ENCODE measurements around the gene DNASE2B. TPM values are rescaled to one million over a fixed set of nuclear protein-coding genes. Genes with fewer than 3 reads are reported as not detected.

Gene DNASE2B
- polyA plus RNA-seq, 2 of the 4 experiments (the other 2 are of a cell fraction) = not detected

DNA sequence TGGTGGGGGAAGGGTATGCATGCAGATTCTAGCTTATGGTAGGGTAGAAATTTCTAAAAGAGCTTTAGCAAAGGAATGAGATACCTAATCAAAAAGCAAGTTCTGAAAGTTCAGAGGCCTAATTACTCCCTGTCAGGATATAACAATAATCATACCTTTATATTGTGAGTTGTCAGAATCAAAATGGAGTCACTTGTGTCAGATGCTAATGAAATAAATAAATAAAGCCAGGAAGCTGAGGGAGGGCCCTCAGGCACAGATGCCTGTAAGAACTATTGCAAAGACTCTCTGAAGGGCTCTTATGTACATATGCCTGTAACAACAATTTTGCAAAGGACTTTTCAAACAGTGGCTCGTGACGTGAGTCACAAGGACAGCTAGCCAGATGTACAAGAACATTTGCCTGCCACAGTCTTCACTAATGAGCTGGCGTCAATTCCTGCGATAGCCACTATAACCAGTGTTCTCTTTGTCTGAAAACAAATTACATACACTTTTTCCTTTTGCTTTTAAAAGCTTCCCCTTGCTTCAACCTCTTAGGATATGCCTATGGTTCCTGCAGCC lies 27.4 kb upstream of the DNASE2B start:
- FAIRE-seq (no peak), DNase-seq (ENCODE audit: low read depth in 1 of 2, low spot score in 1 of 2) (peak in 1 of 2 experiments; percentile 4), ATAC-seq (no peak)
- Histone ChIP-seq H3K4me1 (peaks cover 7% of the 10 kb centered on the region), H3K4me3 (no peak overlapping the region), H3K4me2 (no peak overlapping the region), H3K9me3 (0 out of 3 replicates have a peak, but pooled peaks cover 5% of the 10 kb centered on the region), H3K27ac (no peak overlapping the region)
- no peak for TF ChIP-seq KDM1A (IDR thresholded peaks at IDR 0.05; ENCODE audit: low read depth)
- TF ChIP-seq RFX5 (IDR thresholded peaks at IDR 0.05) = no peak
- TF ChIP-seq NR3C1 (IDR thresholded peaks at IDR 0.05) = no peak
- no peak for TF ChIP-seq ZNF302 (CRISPR knock-in tag; IDR thresholded peaks at IDR 0.05)
- no peak for TF ChIP-seq HOXA7 (CRISPR knock-in tag; IDR thresholded peaks at IDR 0.05)
- TF ChIP-seq TP53 (CRISPR knock-in tag; IDR thresholded peaks at IDR 0.05) = no peak
- TF ChIP-seq MAFK (IDR thresholded peaks at IDR 0.05; ENCODE audit: partially characterized antibody) = no peak
- TF ChIP-seq MYC (IDR thresholded peaks at IDR 0.05; ENCODE audit: borderline replicate concordance, low read length) = no peak
- no peak for TF ChIP-seq CBX8 (IDR thresholded peaks at IDR 0.05)
- no peak for TF ChIP-seq JUN (IDR thresholded peaks at IDR 0.05)
- no peak for TF ChIP-seq MAZ (IDR thresholded peaks at IDR 0.05; ENCODE audit: borderline replicate concordance, low read depth, low read length)
- TF ChIP-seq, protein P1, sequence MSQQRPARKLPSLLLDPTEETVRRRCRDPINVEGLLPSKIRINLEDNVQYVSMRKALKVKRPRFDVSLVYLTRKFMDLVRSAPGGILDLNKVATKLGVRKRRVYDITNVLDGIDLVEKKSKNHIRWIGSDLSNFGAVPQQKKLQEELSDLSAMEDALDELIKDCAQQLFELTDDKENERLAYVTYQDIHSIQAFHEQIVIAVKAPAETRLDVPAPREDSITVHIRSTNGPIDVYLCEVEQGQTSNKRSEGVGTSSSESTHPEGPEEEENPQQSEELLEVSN (IDR thresholded peaks at IDR 0.05; ENCODE audit: borderline replicate concordance, low read depth) = no peak
- TF ChIP-seq, protein P2, sequence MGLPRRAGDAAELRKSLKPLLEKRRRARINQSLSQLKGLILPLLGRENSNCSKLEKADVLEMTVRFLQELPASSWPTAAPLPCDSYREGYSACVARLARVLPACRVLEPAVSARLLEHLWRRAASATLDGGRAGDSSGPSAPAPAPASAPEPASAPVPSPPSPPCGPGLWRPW (IDR thresholded peaks at IDR 0.05) = no peak
- no peak for TF ChIP-seq POLR2A (IDR thresholded peaks at IDR 0.05; ENCODE audit: low read length)
- 66% methylated on average over 4 of the region's 4 CpGs for whole genome bisulfite sequencing (ENCODE audit: missing lambda C conversion rate)
- ChIA-PET CTCF (interaction anchor here (0.6 to 1.4 kb wide), 3 partner anchors 9 to 82 kb away, joined by 3 read pairs; no protein-coding TSS in a partner anchor), POLR2A (no interaction called here)

DNA sequence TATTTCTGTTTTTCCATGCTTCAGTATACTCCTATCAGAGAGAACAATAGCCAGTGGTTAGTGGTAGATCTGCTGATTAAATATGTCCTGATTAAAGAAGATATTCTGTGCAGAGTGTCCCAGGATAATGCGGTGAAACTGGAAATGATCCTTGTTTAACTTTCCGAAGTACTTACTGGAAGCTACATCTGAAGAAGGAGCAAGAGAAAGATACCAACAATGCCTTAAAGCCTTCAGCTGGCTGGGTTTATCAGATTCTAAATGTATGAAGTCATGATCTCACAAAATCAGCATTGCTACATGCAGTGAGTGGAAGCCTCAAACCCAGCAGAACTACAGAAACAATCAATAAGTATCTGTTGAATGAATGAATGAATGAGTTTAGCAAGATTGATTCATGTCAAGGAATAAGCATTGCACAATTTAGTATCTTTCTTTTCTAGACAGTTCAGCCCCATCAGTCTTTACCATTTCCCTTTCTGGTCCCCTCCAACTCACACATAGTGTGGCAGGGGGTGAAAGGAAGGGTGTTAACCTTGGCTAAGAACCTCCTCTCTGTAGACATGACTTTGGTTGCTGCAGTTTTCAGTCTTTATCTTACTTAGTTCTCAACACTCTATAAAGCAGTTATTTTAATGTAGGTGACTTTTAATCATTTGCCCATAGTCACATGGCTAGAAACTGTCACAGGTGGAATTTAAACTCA lies 24.7 kb upstream of the DNASE2B start:
- CTCF ChIA-PET = no interaction called here
- POLR2A ChIA-PET = no interaction called here
- Histone ChIP-seq H3K4me2 (no peak overlapping the region), H3K27ac (no peak overlapping the region), H3K4me1 (no peaks in the 10 kb centered on the region), H3K9me3 (no peaks in the 10 kb centered on the region), H3K4me3 (no peak overlapping the region)
- DNase-seq (ENCODE audit: low read depth in 1 of 2, low spot score in 1 of 2) (no peak), FAIRE-seq (no peak), ATAC-seq (no peak)
- TF ChIP-seq GATA3 (IDR thresholded peaks at IDR 0.05; ENCODE audit: borderline replicate concordance) = no peak
- no peak for TF ChIP-seq FOSL2 (IDR thresholded peaks at IDR 0.05)
- TF ChIP-seq FOSL2 (CRISPR knock-in tag; IDR thresholded peaks at IDR 0.05) = no peak
- no peak for TF ChIP-seq HOXA7 (CRISPR knock-in tag; IDR thresholded peaks at IDR 0.05)
- TF ChIP-seq, protein P3, sequence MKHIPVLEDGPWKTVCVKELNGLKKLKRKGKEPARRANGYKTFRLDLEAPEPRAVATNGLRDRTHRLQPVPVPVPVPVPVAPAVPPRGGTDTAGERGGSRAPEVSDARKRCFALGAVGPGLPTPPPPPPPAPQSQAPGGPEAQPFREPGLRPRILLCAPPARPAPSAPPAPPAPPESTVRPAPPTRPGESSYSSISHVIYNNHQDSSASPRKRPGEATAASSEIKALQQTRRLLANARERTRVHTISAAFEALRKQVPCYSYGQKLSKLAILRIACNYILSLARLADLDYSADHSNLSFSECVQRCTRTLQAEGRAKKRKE (CRISPR knock-in tag; IDR thresholded peaks at IDR 0.05; ENCODE audit: low read depth) = no peak
- TF ChIP-seq, protein P4, sequence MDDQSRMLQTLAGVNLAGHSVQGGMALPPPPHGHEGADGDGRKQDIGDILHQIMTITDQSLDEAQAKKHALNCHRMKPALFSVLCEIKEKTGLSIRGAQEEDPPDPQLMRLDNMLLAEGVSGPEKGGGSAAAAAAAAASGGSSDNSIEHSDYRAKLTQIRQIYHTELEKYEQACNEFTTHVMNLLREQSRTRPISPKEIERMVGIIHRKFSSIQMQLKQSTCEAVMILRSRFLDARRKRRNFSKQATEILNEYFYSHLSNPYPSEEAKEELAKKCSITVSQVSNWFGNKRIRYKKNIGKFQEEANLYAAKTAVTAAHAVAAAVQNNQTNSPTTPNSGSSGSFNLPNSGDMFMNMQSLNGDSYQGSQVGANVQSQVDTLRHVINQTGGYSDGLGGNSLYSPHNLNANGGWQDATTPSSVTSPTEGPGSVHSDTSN (IDR thresholded peaks at IDR 0.05) = no peak
- TF ChIP-seq, protein P5, sequence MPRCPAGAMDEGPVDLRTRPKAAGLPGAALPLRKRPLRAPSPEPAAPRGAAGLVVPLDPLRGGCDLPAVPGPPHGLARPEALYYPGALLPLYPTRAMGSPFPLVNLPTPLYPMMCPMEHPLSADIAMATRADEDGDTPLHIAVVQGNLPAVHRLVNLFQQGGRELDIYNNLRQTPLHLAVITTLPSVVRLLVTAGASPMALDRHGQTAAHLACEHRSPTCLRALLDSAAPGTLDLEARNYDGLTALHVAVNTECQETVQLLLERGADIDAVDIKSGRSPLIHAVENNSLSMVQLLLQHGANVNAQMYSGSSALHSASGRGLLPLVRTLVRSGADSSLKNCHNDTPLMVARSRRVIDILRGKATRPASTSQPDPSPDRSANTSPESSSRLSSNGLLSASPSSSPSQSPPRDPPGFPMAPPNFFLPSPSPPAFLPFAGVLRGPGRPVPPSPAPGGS (IDR thresholded peaks at IDR 0.05) = no peak
- TF ChIP-seq HOXB5 (CRISPR knock-in tag; IDR thresholded peaks at IDR 0.05) = no peak
- TF ChIP-seq, protein P6, sequence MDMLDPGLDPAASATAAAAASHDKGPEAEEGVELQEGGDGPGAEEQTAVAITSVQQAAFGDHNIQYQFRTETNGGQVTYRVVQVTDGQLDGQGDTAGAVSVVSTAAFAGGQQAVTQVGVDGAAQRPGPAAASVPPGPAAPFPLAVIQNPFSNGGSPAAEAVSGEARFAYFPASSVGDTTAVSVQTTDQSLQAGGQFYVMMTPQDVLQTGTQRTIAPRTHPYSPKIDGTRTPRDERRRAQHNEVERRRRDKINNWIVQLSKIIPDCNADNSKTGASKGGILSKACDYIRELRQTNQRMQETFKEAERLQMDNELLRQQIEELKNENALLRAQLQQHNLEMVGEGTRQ (IDR thresholded peaks at IDR 0.05) = no peak
- TF ChIP-seq ESRRA (IDR thresholded peaks at IDR 0.05; ENCODE audit: borderline replicate concordance, low read length) = no peak
- no peak for TF ChIP-seq RFX5 (IDR thresholded peaks at IDR 0.05)
- 43% methylated on average over 2 of the region's 2 CpGs for WGBS (ENCODE audit: missing lambda C conversion rate)

Data from A549 (cell line).